Mesodermal cell (in vitro differentiated cells): ENCODE results near the gene AFDN.

Experiments
- H3K27ac ChIP-seq: 2 replicates; pipeline ENCODE4 v1.7.0; 2013; ENCODE audit warnings: mild to moderate bottlenecking, low read depth, low read length, moderate library complexity; ENCODE audit not compliant: severe bottlenecking
- H3K36me3 ChIP-seq: 2 replicates; pipeline ENCODE4 v1.7.1; 2013; ENCODE audit warnings: mild to moderate bottlenecking, low read length, moderate library complexity; ENCODE audit not compliant: control insufficient read depth, insufficient read depth
- H3K4me1 ChIP-seq: one replicate; pipeline ENCODE4 v1.7.1; 2013; ENCODE audit warnings: mild to moderate bottlenecking, low read length; ENCODE audit not compliant: insufficient read depth, control insufficient read depth, poor library complexity, severe bottlenecking
- H3K4me3 ChIP-seq: 2 replicates; pipeline ENCODE4 v1.7.0; 2013; ENCODE audit warnings: low read length, control low read depth, mild to moderate bottlenecking; ENCODE audit not compliant: insufficient read depth, poor library complexity, severe bottlenecking; ENCODE audit errors: extremely low read depth
- H3K9me3 ChIP-seq: 2 replicates; pipeline ENCODE4 v1.7.1; 2013; ENCODE audit warnings: mild to moderate bottlenecking, low read length, moderate library complexity; ENCODE audit not compliant: control insufficient read depth
- WGBS, 2 experiments: methylation state at CpG; one replicate each; pipeline ENCODE4 v1.1.5; 2013; ENCODE audit warnings: missing lambda C conversion rate in 2 of 2; ENCODE audit not compliant: insufficient coverage in 2 of 2; 5-methylcytosine and 5-hydroxymethylcytosine counted together

Gene AFDN

DNA sequence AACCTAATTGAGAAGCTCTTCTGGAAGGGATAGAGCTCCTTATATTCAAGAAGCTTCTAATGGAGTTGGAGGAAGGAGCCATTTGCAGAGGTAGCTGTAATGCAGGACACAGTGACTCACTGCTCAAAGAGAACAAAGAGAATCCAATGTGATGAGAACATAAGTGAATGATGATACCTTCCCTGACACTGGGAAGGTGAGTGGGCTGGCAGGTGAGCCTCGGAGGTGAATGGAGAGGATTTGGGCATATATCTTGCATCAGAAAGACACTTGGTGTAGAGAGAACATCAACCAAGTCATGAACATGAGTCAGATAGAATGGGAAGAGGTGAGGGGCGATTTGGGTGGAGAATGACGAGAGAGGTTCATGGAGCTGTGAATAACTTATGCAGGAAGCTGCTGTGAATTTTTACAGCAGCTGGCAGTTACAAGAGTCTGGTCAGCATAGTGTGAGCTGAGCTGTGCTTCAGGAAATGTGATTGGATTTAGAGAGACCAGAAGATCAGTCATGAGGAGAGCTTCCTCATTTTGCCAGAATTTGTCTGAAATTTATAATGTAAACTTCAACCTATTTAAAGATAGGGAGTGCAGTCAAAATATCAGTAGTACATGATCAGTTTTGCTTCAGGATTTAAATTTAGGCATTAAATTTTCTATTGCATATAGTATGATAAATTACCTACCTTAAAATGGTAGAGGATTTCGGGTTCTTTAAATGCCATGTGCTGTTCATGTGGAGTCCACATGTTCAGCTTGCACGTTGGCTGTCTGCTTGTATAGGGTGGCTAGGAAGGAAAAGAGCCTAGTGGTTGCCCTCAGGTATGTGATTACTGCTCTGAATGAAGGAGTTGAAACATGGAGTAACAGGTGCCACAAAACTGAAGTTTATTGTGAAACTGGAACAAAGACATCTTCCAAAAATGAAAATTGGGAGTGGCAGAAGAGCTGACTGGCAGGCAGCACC is 111.5 kb downstream of the AFDN start:
- 87 to 89% methylated on average over 2 to 5 of the region's 5 CpGs for WGBS, 2 experiments
- Histone ChIP-seq H3K36me3 (peaks cover 62% of the 10 kb centered on the region), H3K4me1 (no peaks in the 10 kb centered on the region), H3K27ac (no peak overlapping the region), H3K4me3 (no peak overlapping the region), H3K9me3 (no peaks in the 10 kb centered on the region)

DNA sequence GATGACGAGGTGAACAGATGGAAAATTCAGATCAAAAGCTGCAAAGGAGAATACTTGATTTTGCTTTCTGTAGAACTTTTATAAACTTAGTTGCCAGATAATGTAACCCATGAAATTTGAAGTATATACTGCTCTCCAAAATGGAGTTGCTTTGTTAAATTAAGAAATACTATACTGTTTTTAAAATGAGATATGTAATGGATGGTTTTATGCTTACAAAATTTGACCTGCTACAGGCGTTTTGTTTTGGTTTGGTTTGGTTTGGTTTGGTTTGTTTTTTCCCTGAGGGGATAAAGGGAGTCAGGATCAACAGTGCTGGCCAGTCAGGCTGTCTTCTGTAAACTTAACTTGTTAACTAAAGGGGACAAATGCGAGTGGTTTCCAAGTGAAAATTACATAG is 115.1 kb downstream of the AFDN start:
- WGBS, 2 experiments, result 88 to 91% methylated on average over 3 of the region's 3 CpGs
- no peaks in the 10 kb centered on the region for H3K9me3 ChIP-seq
- peaks cover 71% of the 10 kb centered on the region for H3K36me3 ChIP-seq
- no peak overlapping the region for H3K27ac ChIP-seq
- no peak overlapping the region for H3K4me3 ChIP-seq
- H3K4me1 ChIP-seq, result peaks cover 5% of the 10 kb centered on the region

DNA sequence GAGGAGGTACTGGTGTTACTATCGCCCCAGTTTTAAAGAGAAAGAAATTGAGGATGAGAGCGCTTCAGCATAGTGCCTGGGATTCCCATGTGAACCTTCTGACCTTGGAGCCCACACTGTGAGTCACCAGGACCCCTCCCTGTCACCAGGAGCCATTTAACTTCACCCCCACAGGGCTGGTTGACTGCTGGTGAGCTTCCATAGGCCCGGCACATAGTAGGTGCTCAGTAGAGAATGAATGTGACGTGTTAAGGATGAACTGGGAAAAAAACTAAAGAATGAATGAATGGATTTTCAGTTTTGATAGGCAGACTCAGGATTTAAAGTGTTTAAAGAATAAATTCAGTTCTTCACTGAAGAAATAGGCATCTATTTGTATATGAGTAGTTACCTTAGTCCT is 117.4 kb downstream of the AFDN start:
- peaks cover 71% of the 10 kb centered on the region for H3K36me3 ChIP-seq

DNA sequence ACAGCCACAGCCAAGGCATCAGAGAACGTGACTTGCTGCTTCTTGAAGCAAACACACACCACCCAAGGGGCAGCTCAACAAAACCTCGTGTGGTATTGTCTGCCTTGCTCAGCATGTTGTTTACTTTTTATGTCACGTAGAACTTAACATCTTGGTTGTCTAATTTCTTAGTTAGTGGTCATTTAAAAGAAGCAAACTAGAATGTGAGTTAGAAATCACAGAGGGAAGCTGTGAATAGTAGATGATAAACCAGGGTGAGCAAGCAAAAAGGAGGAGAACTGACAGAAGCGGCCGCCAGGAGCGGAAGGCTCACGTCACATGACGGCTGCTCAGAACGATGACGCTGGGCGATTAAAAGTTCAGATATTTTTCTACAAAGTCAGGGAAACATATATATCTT is 119.3 kb downstream of the AFDN start:
- Histone ChIP-seq H3K4me1 (peaks cover 14% of the 10 kb centered on the region), H3K36me3 (peaks cover 80% of the 10 kb centered on the region), H3K9me3 (no peaks in the 10 kb centered on the region), H3K27ac (peak overlapping the region; percentile 29), H3K4me3 (no peak overlapping the region)
- WGBS, 2 experiments, result 96 to 97% methylated on average over 5 to 6 of the region's 11 CpGs

More for the DNA sequence above, 117.4 kb downstream of the AFDN start:
- 96 to 100% methylated on average over 3 to 4 of the region's 4 CpGs for whole genome bisulfite sequencing, 2 experiments
- Histone ChIP-seq H3K4me1 (peaks cover 9% of the 10 kb centered on the region), H3K27ac (no peak overlapping the region), H3K4me3 (no peak overlapping the region), H3K9me3 (no peaks in the 10 kb centered on the region)

DNA sequence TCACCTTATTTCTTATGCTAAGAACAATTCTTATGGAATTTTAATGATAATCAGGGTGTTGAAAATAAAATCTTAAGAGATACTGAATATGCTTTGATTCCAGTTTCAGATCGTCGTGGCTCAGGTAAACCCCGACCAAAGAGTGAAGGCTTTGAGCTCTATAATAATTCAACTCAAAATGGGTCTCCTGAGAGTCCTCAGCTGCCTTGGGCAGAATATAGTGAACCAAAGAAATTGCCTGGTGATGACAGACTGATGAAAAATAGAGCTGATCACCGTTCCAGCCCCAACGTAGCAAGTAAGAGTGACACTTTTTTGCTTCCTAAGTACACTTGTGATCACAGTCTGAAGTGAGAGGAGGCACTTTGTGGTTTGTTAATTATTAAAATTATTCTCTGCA is 119.9 kb downstream of the AFDN start:
- H3K4me1 ChIP-seq, result peaks cover 14% of the 10 kb centered on the region
- H3K36me3 ChIP-seq, result peaks cover 86% of the 10 kb centered on the region
- no peak overlapping the region for H3K4me3 ChIP-seq
- WGBS, 2 experiments, result 96% methylated on average over 4 of the region's 5 CpGs
- H3K9me3 ChIP-seq, result no peaks in the 10 kb centered on the region
- no peak overlapping the region for H3K27ac ChIP-seq

DNA sequence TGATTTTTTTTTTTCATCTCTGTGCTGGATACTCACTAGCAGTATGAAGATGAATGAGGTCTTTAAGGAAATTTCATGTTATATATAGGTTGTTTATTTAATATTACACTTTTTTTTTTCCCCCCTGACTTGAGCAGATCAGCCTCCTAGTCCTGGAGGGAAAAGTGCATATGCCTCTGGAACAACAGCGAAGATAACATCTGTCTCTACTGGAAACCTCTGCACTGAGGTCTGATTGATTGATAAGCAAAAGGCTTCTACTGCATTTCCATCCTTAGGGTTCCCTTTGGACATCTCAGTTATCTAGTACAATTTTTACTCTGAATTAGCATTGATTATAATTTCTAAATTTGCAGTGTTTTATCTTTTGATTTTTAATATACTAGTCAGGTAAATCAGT is 121.0 kb downstream of the AFDN start:
- H3K4me3 ChIP-seq, result no peak overlapping the region
- peaks cover 96% of the 10 kb centered on the region for H3K36me3 ChIP-seq
- peaks cover 14% of the 10 kb centered on the region for H3K4me1 ChIP-seq
- no peak overlapping the region for H3K27ac ChIP-seq
- H3K9me3 ChIP-seq, result no peaks in the 10 kb centered on the region
- WGBS, 2 experiments, result no CpG with 5 or more reads among the region's 1 CpG

DNA sequence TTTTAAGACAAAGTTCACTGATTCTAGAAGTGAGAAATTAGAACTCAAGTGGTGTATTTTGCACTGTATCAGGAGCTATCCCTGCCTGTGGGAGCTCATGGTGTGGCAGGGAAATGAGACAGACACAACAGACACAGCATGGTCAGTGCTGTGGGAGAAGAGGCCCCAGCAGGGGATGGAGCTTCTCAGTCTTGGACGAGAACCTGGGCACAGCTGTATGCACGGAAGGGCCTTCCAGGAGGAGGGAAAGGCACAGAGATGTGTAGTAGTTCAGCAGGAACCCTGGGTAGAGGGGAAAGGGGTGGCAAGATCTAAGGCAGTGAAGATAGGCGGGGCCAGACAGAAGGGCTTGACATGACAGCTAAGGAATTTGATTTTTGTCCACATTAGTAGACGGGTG is 122.0 kb downstream of the AFDN start:
- H3K27ac ChIP-seq, result peak overlapping the region; percentile 68
- no peak overlapping the region for H3K4me3 ChIP-seq
- 86 to 97% methylated on average over 3 to 4 of the region's 4 CpGs for WGBS, 2 experiments
- H3K4me1 ChIP-seq, result peaks cover 14% of the 10 kb centered on the region
- no peaks in the 10 kb centered on the region for H3K9me3 ChIP-seq
- H3K36me3 ChIP-seq, result peaks cover 91% of the 10 kb centered on the region

DNA sequence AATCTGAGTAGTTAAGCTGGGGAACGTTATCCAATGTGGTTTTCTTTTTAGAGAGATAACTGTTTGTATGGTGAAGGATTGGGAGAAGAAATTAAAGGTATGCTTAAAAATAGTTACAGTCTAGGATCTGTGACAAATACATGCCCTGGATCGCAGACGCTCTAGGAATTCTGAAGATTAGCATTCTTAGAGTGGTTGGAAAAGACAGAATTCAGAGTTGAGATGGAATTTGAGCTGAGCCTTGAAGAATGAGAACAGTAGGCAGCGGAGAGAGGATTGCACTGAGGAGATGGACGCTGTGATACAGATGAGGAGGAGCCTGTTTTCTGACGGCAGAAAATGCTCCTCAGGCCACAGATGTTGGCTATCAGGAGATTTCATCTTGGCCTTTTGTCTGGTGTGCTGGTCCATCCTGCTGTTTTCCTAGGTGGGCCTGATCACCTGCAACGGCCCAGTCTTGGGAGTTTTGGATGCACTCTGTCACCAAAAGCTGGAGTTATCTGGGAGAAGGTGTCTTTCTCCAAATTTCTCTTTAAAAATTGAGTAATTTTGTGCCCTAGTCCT is 122.5 kb downstream of the AFDN start:
- H3K36me3 ChIP-seq, result peaks cover 88% of the 10 kb centered on the region
- WGBS, 2 experiments, result 94 to 95% methylated on average over 6 of the region's 7 CpGs
- H3K27ac ChIP-seq, result peak overlapping the region; percentile 68

DNA sequence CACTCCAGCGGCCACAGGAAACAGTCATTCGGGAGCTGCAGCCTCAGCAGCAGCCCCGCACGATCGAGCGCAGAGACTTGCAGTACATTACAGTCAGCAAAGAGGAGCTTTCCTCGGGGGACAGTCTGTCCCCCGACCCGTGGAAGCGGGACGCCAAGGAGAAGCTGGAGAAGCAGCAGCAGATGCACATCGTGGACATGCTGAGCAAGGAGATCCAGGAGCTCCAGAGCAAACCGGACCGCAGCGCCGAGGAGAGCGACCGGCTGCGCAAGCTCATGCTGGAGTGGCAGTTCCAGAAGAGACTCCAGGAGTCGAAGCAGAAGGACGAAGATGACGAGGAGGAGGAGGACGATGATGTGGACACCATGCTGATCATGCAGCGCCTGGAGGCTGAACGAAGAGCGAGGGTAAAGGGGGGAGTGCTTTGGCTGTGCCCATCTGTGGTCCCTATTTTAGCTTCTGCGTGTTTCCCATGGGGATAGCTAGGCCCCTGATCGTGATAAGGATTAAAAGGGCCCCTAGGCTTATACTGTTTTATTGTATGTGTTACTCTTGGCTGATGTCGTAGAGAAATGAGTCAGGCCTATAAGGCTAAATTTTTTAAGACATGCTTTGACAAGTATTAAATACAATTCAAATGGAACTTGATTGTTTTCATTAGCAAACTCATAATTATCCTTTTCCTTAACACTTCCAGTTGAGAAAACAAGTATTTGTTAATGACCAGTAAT is 125.2 kb downstream of the AFDN start:
- H3K9me3 ChIP-seq, result no peaks in the 10 kb centered on the region
- peaks cover 12% of the 10 kb centered on the region for H3K4me1 ChIP-seq
- no peak overlapping the region for H3K4me3 ChIP-seq
- peaks cover 87% of the 10 kb centered on the region for H3K36me3 ChIP-seq
- H3K27ac ChIP-seq, result no peak overlapping the region
- 93 to 98% methylated on average over 21 to 28 of the region's 29 CpGs for WGBS, 2 experiments

More for the DNA sequence above, 122.5 kb downstream of the AFDN start:
- peaks cover 14% of the 10 kb centered on the region for H3K4me1 ChIP-seq
- no peaks in the 10 kb centered on the region for H3K9me3 ChIP-seq
- H3K4me3 ChIP-seq, result no peak overlapping the region

DNA sequence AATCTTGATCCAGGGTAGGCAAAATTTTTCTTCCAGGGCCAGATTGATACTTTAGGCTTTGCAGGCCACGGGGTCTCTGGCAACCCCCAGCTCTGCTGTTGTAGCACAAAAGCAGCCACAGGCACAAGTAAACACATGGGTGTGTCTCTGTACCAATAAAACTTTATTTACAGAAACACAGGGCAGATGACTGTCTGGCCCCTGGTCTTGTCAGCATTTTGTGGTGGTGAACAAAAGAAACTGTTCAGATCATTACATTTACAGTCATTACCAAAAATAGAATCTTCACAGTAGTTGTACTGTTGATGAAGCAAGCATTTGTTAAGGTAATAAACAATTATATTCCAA is 125.8 kb downstream of the AFDN start:
- Histone ChIP-seq H3K9me3 (no peaks in the 10 kb centered on the region), H3K4me3 (no peak overlapping the region), H3K4me1 (peaks cover 18% of the 10 kb centered on the region), H3K36me3 (peaks cover 85% of the 10 kb centered on the region), H3K27ac (no peak overlapping the region)
- 83 to 100% methylated on average over 1 of the region's 1 CpG for WGBS, 2 experiments
